Activated CD8-positive, alpha-beta T cell treated with anti-CD3 and anti-CD28 coated beads, Interleukin-2, amount 10 ng/mL, durations not matched to agents 7 days and 5 days (primary cell): ENCODE measurements around the gene INCENP. TPM values are rescaled to one million over a fixed set of nuclear protein-coding genes. Genes with fewer than 3 reads are reported as not detected.

ENCODE experiments used
- ATAC-seq: fragments of 150-1000 bp; cut with Tn5 transposase; one replicate; pipeline ENCODE4 v1.10.0; 2021; ENCODE audit warnings: moderate library complexity
- CTCF ChIA-PET: fragments of 350-600 bp; sonication (Branson Sonifier 250); formaldehyde crosslinking; loops from one replicate; lab custom pipeline; 2021; ENCODE audit warnings: antibody characterized with exemption; lab: Charles Lee
- POLR2A ChIA-PET: fragments of 350-600 bp; sonication (Branson Sonifier 250); formaldehyde crosslinking; loops from one replicate; lab custom pipeline; 2021; ENCODE audit warnings: antibody characterized with exemption; lab: Charles Lee
- DNase-seq: peaks from one replicate; pipeline ENCODE4 v3.0.0-alpha.2; 2020
- H3K27ac Mint-ChIP-seq: one replicate; pipeline ENCODE4 v1.8.0; 2021; ENCODE audit warnings: mild to moderate bottlenecking, mixed read lengths
- H3K27me3 Mint-ChIP-seq: one replicate; pipeline ENCODE4 v1.8.0; 2021; ENCODE audit warnings: low read depth, mixed read lengths
- H3K36me3 Mint-ChIP-seq: one replicate; pipeline ENCODE4 v1.8.0; 2021; ENCODE audit warnings: low read depth, mixed read lengths
- H3K4me1 Mint-ChIP-seq: one replicate; pipeline ENCODE4 v1.8.0; 2021; ENCODE audit warnings: low read depth, mixed read lengths
- H3K4me3 Mint-ChIP-seq: one replicate; pipeline ENCODE4 v1.8.0; 2021; ENCODE audit warnings: mild to moderate bottlenecking, mixed read lengths
- H3K9me3 Mint-ChIP-seq: one replicate; pipeline ENCODE4 v1.8.0; 2022; ENCODE audit warnings: mixed read lengths; ENCODE audit not compliant: insufficient read depth
- total RNA-seq, 2 experiments: library from RNA; stranded (reverse); gene quantifications; one replicate each; pipeline ENCODE4 v1.2.3, GENCODE V29; 2021

The INCENP gene
- total RNA-seq, 2 experiments from 2014 or later: 195 to 211 TPM

DNA sequence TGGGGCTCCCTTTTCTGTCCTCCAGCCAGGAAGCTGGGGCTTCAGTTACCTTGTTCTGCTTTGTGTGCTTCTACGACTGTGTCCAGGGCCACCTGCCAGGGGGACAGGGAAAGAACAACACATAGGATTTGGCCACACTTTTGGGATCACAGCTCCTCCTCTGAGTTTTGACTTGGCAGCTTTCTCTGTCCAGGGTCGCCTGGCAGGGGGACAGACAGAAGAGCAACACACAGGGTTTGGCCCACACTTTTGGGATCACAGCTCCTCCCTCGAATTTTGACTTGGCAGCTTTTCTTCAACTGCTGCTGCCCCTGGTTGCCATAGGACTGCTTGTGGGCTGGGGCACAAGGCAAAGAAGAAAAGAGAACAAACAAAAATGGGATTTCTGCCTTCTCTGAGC is 19.1 kb downstream of the INCENP start:
- Mint-ChIP-seq H3K27me3 (no peaks in the 10 kb centered on the region), H3K4me1 (no peaks in the 10 kb centered on the region), H3K27ac (no peak overlapping the region), H3K36me3 (peaks cover 77% of the 10 kb centered on the region), H3K4me3 (no peak overlapping the region), H3K9me3 (no peaks in the 10 kb centered on the region)
- no peak for ATAC-seq
- CTCF ChIA-PET: no interaction called here
- no peak for DNase-seq
- POLR2A ChIA-PET: interaction anchor here (0.6 to 1.6 kb wide), 4 partner anchors 12 to 21 kb away, joined by 3 to 5 read pairs (median 4); no protein-coding TSS in a partner anchor

DNA sequence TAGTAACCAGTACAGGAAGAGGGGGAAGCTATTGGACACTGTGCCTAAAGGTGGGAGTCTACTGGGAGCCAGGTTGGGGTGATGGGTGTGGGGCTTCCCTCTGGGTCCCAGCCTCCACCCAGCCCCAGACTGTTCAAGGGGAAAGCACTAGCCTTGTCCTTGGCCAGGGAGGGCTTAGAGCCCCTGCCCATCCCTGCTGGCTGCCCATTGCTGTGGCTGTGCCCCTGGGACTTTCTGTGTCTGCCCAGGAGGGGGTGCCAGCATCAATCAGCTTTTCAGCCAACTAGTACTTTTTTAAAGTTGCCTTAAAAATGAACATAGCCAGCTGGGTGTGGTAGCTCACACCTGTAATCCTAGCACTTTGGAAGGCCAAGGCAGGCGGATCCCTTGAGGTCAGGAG is 19.9 kb downstream of the INCENP start:
- DNase-seq (no peak), ATAC-seq (no peak)
- Mint-ChIP-seq H3K4me3 (no peak overlapping the region), H3K27ac (no peak overlapping the region), H3K27me3 (no peaks in the 10 kb centered on the region), H3K4me1 (no peaks in the 10 kb centered on the region), H3K36me3 (peaks cover 76% of the 10 kb centered on the region), H3K9me3 (no peaks in the 10 kb centered on the region)
- ChIA-PET POLR2A (interaction anchor here (1.2 to 1.6 kb wide), 2 partner anchors 11 to 19 kb away, joined by 3 to 4 read pairs; no protein-coding TSS in a partner anchor), CTCF (interaction anchor here (1.2 kb wide), 1 partner anchor 17 kb away, joined by 3 read pairs; no protein-coding TSS in a partner anchor)

DNA sequence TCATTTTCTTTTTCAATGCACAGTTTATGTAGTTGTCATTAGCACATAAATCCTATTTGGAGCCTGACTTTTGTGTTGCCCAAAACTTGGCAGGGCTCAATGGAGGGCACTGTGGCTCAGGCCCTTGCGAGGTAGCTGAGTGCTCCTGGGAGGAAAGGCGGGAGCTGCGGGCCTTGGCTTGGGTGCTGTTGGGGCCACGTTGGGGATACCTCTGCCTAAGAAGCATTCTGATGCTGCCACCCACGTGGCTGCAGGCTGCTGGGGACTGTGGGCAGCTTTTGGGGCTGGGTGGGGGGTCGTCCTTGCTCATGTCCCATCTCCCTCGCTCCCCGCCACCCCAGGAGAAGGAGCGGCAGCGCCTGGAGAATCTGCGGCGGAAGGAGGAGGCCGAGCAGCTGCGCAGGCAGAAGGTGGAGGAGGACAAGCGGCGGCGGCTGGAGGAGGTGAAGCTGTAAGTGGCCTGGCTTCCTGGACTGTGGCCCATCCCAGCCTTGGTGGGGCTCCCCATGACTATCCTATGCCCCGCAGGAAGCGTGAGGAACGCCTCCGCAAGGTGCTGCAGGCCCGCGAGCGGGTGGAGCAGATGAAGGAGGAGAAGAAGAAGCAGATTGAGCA is 20.9 kb downstream of the INCENP start:
- no peak overlapping the region for H3K27ac Mint-ChIP-seq
- ChIA-PET CTCF (interaction anchor here (1.2 kb wide), 1 partner anchor 18 kb away, joined by 3 read pairs; no protein-coding TSS in a partner anchor), POLR2A (interaction anchor here (1.6 kb wide), 1 partner anchor 20 kb away, joined by 4 read pairs; no protein-coding TSS in a partner anchor)
- ATAC-seq (no peak), DNase-seq (no peak)
- peaks cover 80% of the 10 kb centered on the region for H3K36me3 Mint-ChIP-seq
- no peaks in the 10 kb centered on the region for H3K9me3 Mint-ChIP-seq
- H3K4me3 Mint-ChIP-seq: no peak overlapping the region
- no peaks in the 10 kb centered on the region for H3K4me1 Mint-ChIP-seq
- no peaks in the 10 kb centered on the region for H3K27me3 Mint-ChIP-seq

DNA sequence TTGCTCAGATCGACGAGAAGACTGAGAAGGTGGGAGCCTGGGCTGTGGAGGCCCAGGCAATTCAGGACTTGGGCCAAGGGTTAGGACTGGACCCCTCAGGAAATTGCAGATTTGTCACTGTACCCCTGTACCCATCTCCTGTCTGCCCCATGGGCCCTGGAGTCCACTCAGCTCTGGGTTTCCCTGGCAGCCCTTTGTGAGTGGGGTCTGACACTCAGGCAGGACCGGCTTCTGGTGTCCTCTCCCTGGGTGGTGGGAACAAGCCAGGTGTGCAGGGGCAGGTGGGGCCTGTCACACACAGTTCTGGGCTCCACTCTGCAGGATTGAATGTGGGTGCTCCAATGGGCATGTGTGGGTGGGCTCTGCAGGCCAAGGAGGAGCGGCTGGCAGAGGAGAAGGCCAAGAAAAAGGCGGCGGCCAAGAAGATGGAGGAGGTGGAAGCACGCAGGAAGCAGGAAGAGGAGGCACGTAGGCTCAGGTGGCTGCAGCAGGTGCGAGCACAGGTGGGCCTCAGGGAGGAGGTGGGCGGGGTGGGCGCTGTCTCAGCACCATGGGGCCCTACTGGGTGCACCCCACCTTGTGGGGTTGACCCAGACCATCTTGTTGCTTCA is 21.6 kb downstream of the INCENP start:
- H3K4me3 Mint-ChIP-seq: no peak overlapping the region
- no peaks in the 10 kb centered on the region for H3K9me3 Mint-ChIP-seq
- H3K27ac Mint-ChIP-seq: no peak overlapping the region
- H3K36me3 Mint-ChIP-seq: peaks cover 82% of the 10 kb centered on the region
- H3K4me1 Mint-ChIP-seq: no peaks in the 10 kb centered on the region
- no peak for DNase-seq
- no peaks in the 10 kb centered on the region for H3K27me3 Mint-ChIP-seq
- POLR2A ChIA-PET: no interaction called here
- CTCF ChIA-PET: no interaction called here
- no peak for ATAC-seq

DNA sequence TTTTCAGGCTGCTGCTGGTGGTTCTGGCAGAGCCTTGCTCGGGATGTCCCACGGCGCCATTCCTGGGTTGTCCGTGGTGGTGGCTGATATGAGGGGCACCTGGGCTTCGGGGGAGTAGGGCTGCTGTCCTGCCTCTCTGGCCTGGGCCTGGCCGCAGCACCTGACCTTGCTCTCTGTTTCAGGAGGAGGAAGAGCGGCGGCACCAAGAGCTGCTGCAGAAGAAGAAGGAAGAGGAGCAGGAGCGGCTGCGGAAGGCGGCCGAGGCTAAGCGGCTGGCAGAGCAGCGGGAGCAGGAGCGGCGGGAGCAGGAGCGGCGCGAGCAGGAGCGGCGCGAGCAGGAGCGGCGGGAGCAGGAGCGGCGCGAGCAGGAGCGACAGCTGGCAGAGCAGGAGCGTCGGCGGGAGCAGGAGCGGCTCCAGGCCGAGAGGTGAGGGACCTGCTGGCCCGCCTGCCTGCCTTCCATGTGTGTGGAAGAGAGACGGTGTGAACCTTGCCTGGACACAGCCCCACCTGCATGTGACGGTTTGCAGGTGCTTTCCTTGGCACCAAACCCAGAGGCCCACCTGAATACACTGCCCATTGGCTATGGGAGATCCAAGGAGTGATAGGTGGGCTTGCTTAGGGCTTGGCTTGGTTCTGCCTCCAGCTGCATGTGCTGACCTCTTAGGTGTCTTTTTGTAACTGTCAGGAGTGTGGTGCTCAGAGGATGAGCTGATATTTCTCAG is 22.8 kb downstream of the INCENP start:
- POLR2A ChIA-PET: interaction anchor here (0.6 kb wide), 1 partner anchor 118 kb away, joined by 3 read pairs; no protein-coding TSS in a partner anchor

DNA sequence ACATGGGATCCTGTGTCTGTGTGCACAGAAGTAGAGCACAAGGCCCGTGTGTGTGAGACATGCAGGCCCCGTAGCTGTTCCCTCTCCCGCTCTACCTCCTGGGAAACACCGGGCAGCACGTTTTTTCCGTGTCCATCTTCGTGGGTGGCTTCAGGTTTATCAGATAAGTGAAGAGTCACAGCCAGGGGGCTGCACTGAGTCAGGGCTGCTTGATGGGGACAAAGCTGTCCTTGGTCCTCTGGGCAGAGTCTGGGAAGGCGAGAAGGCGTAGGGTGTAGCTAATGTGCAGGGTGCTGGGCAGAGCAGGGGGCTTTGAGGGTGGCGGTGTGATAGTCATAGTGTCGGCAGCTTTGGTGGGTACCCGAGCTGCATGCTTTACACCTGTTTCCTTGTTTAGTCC is 23.7 kb downstream of the INCENP start:
- H3K9me3 Mint-ChIP-seq: no peaks in the 10 kb centered on the region
- no peaks in the 10 kb centered on the region for H3K4me1 Mint-ChIP-seq
- H3K36me3 Mint-ChIP-seq: peaks cover 84% of the 10 kb centered on the region
- ATAC-seq: no peak
- CTCF ChIA-PET: interaction anchor here (1.0 to 1.4 kb wide), 2 partner anchors 24 to 40 kb away, joined by 3 to 4 read pairs; no protein-coding TSS in a partner anchor
- no peak for DNase-seq
- no peaks in the 10 kb centered on the region for H3K27me3 Mint-ChIP-seq
- POLR2A ChIA-PET: interaction anchor here (0.6 kb wide), 1 partner anchor 119 kb away, joined by 3 read pairs; no protein-coding TSS in a partner anchor
- no peak overlapping the region for H3K4me3 Mint-ChIP-seq
- no peak overlapping the region for H3K27ac Mint-ChIP-seq

More for the DNA sequence above, 22.8 kb downstream of the INCENP start:
- CTCF ChIA-PET: no interaction called here
- Mint-ChIP-seq H3K27ac (no peak overlapping the region), H3K36me3 (peaks cover 83% of the 10 kb centered on the region), H3K9me3 (no peaks in the 10 kb centered on the region), H3K27me3 (no peaks in the 10 kb centered on the region), H3K4me3 (no peak overlapping the region), H3K4me1 (no peaks in the 10 kb centered on the region)
- no peak for DNase-seq
- ATAC-seq: no peak

DNA sequence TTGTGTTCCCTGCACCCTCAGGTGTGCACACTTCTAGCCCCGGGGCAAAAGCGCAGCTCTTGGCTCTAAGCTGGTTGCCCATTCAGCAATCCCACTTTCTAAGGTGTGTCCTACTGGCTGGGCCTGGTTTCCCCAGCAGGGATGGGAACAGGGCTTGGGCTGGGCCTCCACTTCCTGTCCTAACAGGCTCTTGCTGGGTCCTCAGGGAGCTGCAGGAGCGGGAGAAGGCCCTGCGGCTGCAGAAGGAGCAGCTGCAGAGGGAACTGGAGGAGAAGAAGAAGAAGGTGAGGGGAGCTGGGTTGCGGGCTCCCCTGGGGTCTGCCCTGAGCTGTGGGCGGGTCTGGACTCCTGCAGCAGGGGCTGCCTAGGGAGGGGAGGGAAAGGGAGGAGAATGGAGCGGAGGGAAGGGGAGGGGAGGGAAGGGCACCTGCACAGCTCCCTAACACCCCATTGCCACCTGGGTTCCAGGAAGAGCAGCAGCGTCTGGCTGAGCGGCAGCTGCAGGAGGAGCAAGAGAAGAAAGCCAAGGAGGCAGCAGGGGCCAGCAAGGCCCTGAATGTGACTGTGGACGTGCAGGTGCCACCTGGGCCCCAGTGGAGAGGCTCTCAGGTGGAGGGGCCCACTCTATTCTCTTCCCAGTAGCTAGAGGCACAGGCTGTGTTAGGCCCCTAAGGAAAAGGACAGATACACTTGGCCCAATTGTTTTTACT is 24.6 kb downstream of the INCENP start:
- no peak overlapping the region for H3K4me3 Mint-ChIP-seq
- H3K36me3 Mint-ChIP-seq: peaks cover 84% of the 10 kb centered on the region
- ATAC-seq (no peak), DNase-seq (no peak)
- ChIA-PET POLR2A (interaction anchor here (1.1 kb wide), 1 partner anchor 8 kb away, joined by 3 read pairs; no protein-coding TSS in a partner anchor), CTCF (interaction anchor here (1.0 to 1.4 kb wide), 2 partner anchors 23 to 41 kb away, joined by 3 to 4 read pairs; no protein-coding TSS in a partner anchor)
- no peak overlapping the region for H3K27ac Mint-ChIP-seq
- no peaks in the 10 kb centered on the region for H3K27me3 Mint-ChIP-seq
- H3K4me1 Mint-ChIP-seq: no peaks in the 10 kb centered on the region
- H3K9me3 Mint-ChIP-seq: no peaks in the 10 kb centered on the region

DNA sequence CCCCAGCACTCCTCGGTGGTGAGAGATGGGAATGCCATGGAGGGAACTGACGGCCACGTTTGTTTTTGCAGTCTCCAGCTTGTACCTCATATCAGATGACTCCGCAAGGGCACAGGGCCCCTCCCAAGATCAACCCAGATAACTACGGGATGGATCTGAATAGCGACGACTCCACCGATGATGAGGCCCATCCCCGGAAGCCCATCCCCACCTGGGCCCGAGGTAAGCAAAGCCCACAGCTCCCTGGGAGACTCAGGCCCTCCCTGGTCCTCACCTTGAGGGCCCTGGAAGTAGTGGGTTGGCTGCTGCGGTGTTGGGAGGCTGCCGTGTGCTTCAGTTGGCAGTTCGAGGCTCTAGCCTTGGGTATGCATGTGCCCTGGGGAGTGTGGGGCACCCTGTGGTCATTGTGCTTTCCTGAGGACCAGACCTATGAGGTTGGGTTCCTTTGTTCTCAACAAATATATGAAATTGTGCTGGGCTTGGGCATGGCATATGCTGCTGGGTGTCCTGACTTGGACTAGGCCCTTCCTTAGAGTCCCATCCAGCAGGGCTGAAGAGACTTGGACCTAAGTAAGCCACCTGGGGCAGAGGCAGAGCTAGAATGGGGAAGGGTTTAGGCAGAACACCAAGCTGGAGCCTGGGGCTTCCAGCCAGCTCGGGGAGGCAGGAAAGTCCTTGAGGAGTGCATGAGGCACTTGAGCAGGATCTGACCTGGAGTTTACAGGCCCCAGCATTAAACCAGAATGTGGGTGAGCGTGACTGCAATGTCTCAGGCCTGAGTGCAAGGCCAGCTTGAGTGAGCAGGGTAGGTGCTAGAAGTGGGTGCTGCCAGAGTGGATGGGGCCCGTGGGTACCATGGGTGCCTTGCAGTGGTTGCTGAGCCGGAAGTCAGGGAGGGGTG is 26.4 kb downstream of the INCENP start:
- peaks cover 83% of the 10 kb centered on the region for H3K36me3 Mint-ChIP-seq
- DNase-seq (no peak), ATAC-seq (no peak)
- ChIA-PET CTCF (no interaction called here), POLR2A (interaction anchor here (1.3 kb wide), 1 partner anchor 19 kb away, joined by 3 read pairs; no protein-coding TSS in a partner anchor)
- no peak overlapping the region for H3K27ac Mint-ChIP-seq
- H3K4me3 Mint-ChIP-seq: no peak overlapping the region
- H3K9me3 Mint-ChIP-seq: no peaks in the 10 kb centered on the region
- H3K27me3 Mint-ChIP-seq: no peaks in the 10 kb centered on the region
- H3K4me1 Mint-ChIP-seq: no peaks in the 10 kb centered on the region

DNA sequence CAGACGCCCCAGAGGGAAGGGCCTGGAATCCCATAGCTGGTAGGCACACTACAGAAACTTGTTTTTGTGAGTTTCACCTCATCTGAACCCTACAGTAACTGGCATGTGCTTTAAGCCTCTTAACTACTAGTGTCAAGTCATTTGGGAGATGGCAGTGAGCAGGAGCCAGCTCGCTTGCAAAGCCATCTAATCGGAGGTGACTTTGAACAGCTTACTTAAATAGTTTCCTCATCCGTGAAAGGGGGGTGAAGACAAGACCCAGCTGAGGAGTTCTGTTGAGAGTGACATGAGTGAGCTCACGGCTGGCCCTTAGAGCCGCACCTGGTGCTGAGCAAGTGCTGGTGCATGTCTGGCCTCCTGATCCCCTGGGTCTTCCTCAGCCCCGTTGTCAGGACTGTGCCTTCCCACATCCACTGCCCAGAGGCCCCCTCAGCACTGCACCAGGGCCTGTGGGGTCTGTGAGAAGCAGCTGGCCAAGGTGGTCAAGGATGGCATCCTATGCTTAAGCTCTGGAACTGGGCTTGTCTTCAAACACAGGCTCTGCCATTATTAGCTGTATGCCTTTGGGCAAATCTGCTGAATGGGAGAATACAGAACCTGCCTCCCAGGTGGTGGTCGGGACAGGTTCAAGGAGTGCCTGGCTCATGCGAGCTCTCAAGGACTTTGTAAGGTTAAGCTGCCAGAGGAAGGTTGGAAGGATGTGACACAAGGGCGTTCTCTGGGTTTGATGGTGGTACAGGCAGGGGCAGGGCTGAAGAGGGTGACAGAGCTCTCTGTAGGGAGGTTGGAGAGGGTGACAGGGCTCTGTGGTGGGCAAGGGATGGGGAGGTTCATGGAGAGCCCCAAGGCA is 27.3 kb downstream of the INCENP start:
- H3K4me1 Mint-ChIP-seq: no peaks in the 10 kb centered on the region
- no peak for DNase-seq
- ATAC-seq: no peak
- H3K4me3 Mint-ChIP-seq: no peak overlapping the region
- CTCF ChIA-PET: no interaction called here
- POLR2A ChIA-PET: interaction anchor here (1.3 kb wide), 1 partner anchor 20 kb away, joined by 3 read pairs; no protein-coding TSS in a partner anchor
- H3K27me3 Mint-ChIP-seq: no peaks in the 10 kb centered on the region
- H3K27ac Mint-ChIP-seq: no peak overlapping the region
- H3K9me3 Mint-ChIP-seq: no peaks in the 10 kb centered on the region
- peaks cover 75% of the 10 kb centered on the region for H3K36me3 Mint-ChIP-seq

DNA sequence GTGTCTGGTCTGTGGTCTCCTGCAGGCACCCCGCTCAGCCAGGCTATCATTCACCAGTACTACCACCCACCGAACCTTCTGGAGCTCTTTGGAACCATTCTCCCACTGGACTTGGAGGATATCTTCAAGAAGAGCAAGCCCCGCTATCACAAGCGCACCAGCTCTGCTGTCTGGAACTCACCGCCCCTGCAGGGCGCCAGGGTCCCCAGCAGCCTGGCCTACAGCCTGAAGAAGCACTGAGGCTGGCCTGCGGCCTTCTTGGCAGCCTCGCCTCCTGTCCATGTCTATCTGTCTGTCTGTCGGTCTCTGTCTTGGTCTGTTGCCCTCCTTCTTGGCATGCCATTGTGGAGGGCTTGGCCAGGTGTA is 27.9 kb downstream of the INCENP start:
- H3K4me1 Mint-ChIP-seq: no peaks in the 10 kb centered on the region
- CTCF ChIA-PET: no interaction called here
- POLR2A ChIA-PET: interaction anchor here (1.3 kb wide), 1 partner anchor 20 kb away, joined by 3 read pairs; no protein-coding TSS in a partner anchor
- peaks cover 69% of the 10 kb centered on the region for H3K36me3 Mint-ChIP-seq
- H3K27ac Mint-ChIP-seq: no peak overlapping the region
- no peaks in the 10 kb centered on the region for H3K9me3 Mint-ChIP-seq
- H3K4me3 Mint-ChIP-seq: no peak overlapping the region
- H3K27me3 Mint-ChIP-seq: no peaks in the 10 kb centered on the region
- no peak for DNase-seq
- no peak for ATAC-seq
